ENCODE data around the gene FAM163B. TPM values are rescaled to one million over a fixed set of nuclear protein-coding genes. Genes with fewer than 3 reads are reported as not detected.

FAM163B gene
- total RNA-seq, 3 donors from 2014 or later (not counting 1 experiment from before 2014, with no cell fraction given) = not detected

DNA sequence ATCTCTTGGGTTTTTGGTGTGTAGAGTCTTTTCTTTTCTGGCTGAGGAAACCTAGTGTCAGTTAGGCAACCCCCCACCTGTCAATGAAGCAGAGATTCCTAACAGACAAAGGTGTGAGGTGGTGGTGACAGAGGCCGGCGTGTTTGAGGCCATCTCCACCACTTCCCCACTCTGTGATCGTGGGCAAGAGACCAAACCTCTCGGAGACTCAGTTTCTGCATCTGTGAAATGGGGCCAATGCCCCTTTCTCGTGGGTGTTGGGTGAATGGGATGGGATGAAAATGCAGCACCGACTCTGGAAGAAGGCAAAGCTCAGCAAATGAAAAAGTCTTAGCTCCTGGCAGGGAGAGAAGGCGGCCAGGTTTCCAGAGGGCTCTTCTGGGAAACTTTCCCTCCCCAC, 807 bp downstream of the FAM163B start:
- Histone ChIP-seq H3K4me1 (ENCODE audit: control insufficient read depth, insufficient read depth, low read length) (no peaks in the 10 kb centered on the region), H3K27me3 (ENCODE audit: control insufficient read depth, insufficient read depth, low read length) (peaks cover 12% of the 10 kb centered on the region), H3K27ac (ENCODE audit: low read length) (no peak overlapping the region), H3K4me3 (ENCODE audit: low read length) (no peak overlapping the region), H3K36me3 (ENCODE audit: control insufficient read depth, insufficient read depth, low read length) (no peaks in the 10 kb centered on the region), H3K9me3 (ENCODE audit: control insufficient read depth, insufficient read depth, low read length) (no peaks in the 10 kb centered on the region)
- Mint-ChIP-seq H3K27ac (no peak overlapping the region), H3K27me3 (ENCODE audit: low read depth in 2 of 2) (peaks cover 30 to 39% of the 10 kb centered on the region in 2 donors), H3K4me3 (no peak overlapping the region), H3K36me3 (no peaks in the 10 kb centered on the region), H3K9me3 (no peaks in the 10 kb centered on the region), H3K4me1 (peaks cover 0 to 4% of the 10 kb centered on the region in 2 donors)
- intact Hi-C loops (cut with micrococcal nuclease) = no loop called here
- no peak for TF ChIP-seq CTCF (IDR thresholded peaks at IDR 0.05)
- no peak for ATAC-seq
- no peak for DNase-seq
- WGBS (ENCODE audit: insufficient coverage) = 77% methylated on average over 7 of the region's 7 CpGs

DNA sequence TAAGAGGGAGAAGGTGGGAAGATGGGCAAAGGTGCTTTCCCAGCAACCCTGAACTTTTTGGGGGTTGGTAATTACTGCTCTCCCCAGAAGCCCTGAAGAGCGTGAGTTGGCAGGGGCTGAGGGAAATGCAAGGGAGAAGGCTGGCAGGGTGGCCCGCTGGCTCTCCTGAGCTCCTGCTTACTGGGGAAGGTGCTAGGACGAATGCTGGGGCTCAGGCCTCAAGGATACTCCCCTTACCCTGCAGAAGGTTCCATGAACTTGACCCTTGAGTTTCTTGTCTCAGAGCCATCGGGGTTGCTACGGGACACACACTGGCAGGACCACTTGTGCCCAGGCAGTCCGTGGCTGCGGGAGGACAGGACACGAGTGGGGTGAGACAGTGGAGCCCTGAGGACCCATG, 1.2 kb downstream of the FAM163B start:
- Histone ChIP-seq H3K27me3 (ENCODE audit: control insufficient read depth, insufficient read depth, low read length) (peaks cover 12% of the 10 kb centered on the region), H3K4me1 (ENCODE audit: control insufficient read depth, insufficient read depth, low read length) (no peaks in the 10 kb centered on the region), H3K27ac (ENCODE audit: low read length) (no peak overlapping the region), H3K9me3 (ENCODE audit: control insufficient read depth, insufficient read depth, low read length) (no peaks in the 10 kb centered on the region), H3K36me3 (ENCODE audit: control insufficient read depth, insufficient read depth, low read length) (no peaks in the 10 kb centered on the region), H3K4me3 (ENCODE audit: low read length) (no peak overlapping the region)
- intact Hi-C loops (cut with micrococcal nuclease) = no loop called here
- Mint-ChIP-seq H3K4me3 (no peak overlapping the region), H3K27me3 (ENCODE audit: low read depth in 2 of 2) (peaks cover 27 to 35% of the 10 kb centered on the region in 2 donors), H3K9me3 (no peaks in the 10 kb centered on the region), H3K4me1 (peaks cover 0 to 4% of the 10 kb centered on the region in 2 donors), H3K36me3 (no peaks in the 10 kb centered on the region), H3K27ac (no peak overlapping the region)
- 74% methylated on average over 8 of the region's 8 CpGs for WGBS (ENCODE audit: insufficient coverage)
- DNase-seq (no peak), ATAC-seq (no peak)
- no peak for TF ChIP-seq CTCF (IDR thresholded peaks at IDR 0.05)

DNA sequence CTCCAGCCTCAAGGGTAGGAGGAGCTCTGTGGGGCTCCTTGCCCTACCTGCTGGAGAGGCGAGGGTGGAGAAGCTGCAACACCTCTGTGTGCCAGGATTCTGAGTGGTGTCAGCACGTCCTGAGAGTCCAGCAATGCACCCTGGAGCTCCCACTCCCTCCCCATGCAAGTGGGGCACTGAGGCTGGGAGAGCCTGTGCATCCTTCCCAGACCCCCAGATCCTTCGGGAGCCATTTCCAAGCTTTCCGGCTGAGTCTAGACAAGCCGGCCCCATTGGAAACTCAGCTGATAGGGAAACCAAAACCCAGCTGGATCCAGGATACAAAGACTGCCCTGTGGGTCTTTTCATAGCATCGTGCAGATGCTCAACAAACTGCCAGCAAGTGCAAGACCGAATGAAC, 1.8 kb downstream of the FAM163B start:
- TF ChIP-seq CTCF (IDR thresholded peaks at IDR 0.05) = no peak
- DNase-seq = no peak
- ATAC-seq = no peak
- no peak overlapping the region for H3K27ac Mint-ChIP-seq
- intact Hi-C loops (cut with micrococcal nuclease) = no loop called here
- H3K27me3 ChIP-seq (ENCODE audit: control insufficient read depth, insufficient read depth, low read length) = peaks cover 12% of the 10 kb centered on the region
- no peaks in the 10 kb centered on the region for H3K36me3 Mint-ChIP-seq
- no peak overlapping the region for H3K27ac ChIP-seq (ENCODE audit: low read length)
- H3K4me3 ChIP-seq (ENCODE audit: low read length) = no peak overlapping the region
- no peaks in the 10 kb centered on the region for H3K9me3 Mint-ChIP-seq
- 59% methylated on average over 7 of the region's 7 CpGs for WGBS (ENCODE audit: insufficient coverage)
- H3K9me3 ChIP-seq (ENCODE audit: control insufficient read depth, insufficient read depth, low read length) = no peaks in the 10 kb centered on the region
- no peak overlapping the region for H3K4me3 Mint-ChIP-seq
- H3K36me3 ChIP-seq (ENCODE audit: control insufficient read depth, insufficient read depth, low read length) = no peaks in the 10 kb centered on the region
- peaks cover 27 to 32% of the 10 kb centered on the region in 2 donors for H3K27me3 Mint-ChIP-seq (ENCODE audit: low read depth in 2 of 2)
- no peaks in the 10 kb centered on the region for H3K4me1 ChIP-seq (ENCODE audit: control insufficient read depth, insufficient read depth, low read length)
- H3K4me1 Mint-ChIP-seq = peaks cover 0 to 4% of the 10 kb centered on the region in 2 donors

DNA sequence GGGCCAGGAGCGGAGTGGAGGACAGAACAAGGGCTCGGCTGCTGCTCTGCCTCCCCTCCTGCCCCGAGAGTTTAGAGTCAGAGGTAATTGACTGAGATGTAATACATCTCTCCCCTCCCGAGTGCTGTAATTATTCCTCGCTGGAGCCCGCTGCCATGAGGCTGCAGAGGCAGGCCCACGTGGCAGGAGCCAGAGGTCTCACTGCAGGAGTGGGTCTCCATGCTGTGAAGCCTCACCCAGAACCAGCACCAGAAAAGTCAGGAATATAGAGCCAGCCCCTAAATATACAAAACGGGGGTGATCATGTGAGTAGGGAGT, 2.5 kb downstream of the FAM163B start:
- H3K27ac Mint-ChIP-seq = no peak overlapping the region
- no peak overlapping the region for H3K4me3 Mint-ChIP-seq
- no peaks in the 10 kb centered on the region for H3K9me3 ChIP-seq (ENCODE audit: control insufficient read depth, insufficient read depth, low read length)
- H3K4me3 ChIP-seq (ENCODE audit: low read length) = no peak overlapping the region
- peaks cover 0 to 4% of the 10 kb centered on the region in 2 donors for H3K4me1 Mint-ChIP-seq
- H3K27me3 ChIP-seq (ENCODE audit: control insufficient read depth, insufficient read depth, low read length) = peaks cover 12% of the 10 kb centered on the region
- no peaks in the 10 kb centered on the region for H3K36me3 Mint-ChIP-seq
- intact Hi-C loops (cut with micrococcal nuclease) = no loop called here
- no peak overlapping the region for H3K27ac ChIP-seq (ENCODE audit: low read length)
- ATAC-seq (no peak), DNase-seq (no peak)
- no peaks in the 10 kb centered on the region for H3K9me3 Mint-ChIP-seq
- TF ChIP-seq CTCF (IDR thresholded peaks at IDR 0.05) = no peak
- H3K4me1 ChIP-seq (ENCODE audit: control insufficient read depth, insufficient read depth, low read length) = no peaks in the 10 kb centered on the region
- H3K36me3 ChIP-seq (ENCODE audit: control insufficient read depth, insufficient read depth, low read length) = no peaks in the 10 kb centered on the region
- H3K27me3 Mint-ChIP-seq (ENCODE audit: low read depth in 2 of 2) = peaks cover 27 to 29% of the 10 kb centered on the region in 2 donors
- 74% methylated on average over 7 of the region's 8 CpGs for WGBS (ENCODE audit: insufficient coverage)
